Activated naive CD8-positive, alpha-beta T cell treated with anti-CD3 and anti-CD28 coated beads, Interleukin-2, amount 10 ng/mL, durations not matched to agents 7 days and 5 days (primary cell): ENCODE measurements around the gene UBE2D3. TPM values are rescaled to one million over a fixed set of nuclear protein-coding genes. Genes with fewer than 3 reads are reported as not detected.

Experiments used
- ATAC-seq: fragments of 150-1000 bp; cut with Tn5 transposase; one replicate; pipeline ENCODE4 v1.10.0; 2021; ENCODE audit warnings: low read depth, moderate library complexity
- POLR2A ChIA-PET: fragments of 350-600 bp; sonication (Branson Sonifier 250); formaldehyde crosslinking; loops from one replicate; lab custom pipeline; 2021; ENCODE audit warnings: antibody characterized with exemption; lab: Charles Lee
- DNase-seq: peaks from one replicate; pipeline ENCODE4 v3.0.0; 2021
- H3K27ac Mint-ChIP-seq: one replicate; pipeline ENCODE4 v1.8.0; 2022; ENCODE audit warnings: mild to moderate bottlenecking, mixed read lengths
- H3K27me3 Mint-ChIP-seq: one replicate; pipeline ENCODE4 v1.8.0; 2022; ENCODE audit warnings: mild to moderate bottlenecking, moderate library complexity, mixed read lengths
- H3K36me3 Mint-ChIP-seq: one replicate; pipeline ENCODE4 v1.8.0; 2021; ENCODE audit warnings: mild to moderate bottlenecking, mixed read lengths
- H3K4me1 Mint-ChIP-seq: one replicate; pipeline ENCODE4 v1.8.0; 2021; ENCODE audit warnings: mixed read lengths
- H3K4me3 Mint-ChIP-seq: one replicate; pipeline ENCODE4 v1.8.0; 2022; ENCODE audit warnings: mild to moderate bottlenecking, moderate library complexity, mixed read lengths
- H3K9me3 Mint-ChIP-seq: one replicate; pipeline ENCODE4 v1.8.0; 2021; ENCODE audit warnings: mixed read lengths
- total RNA-seq, 2 experiments: library from RNA; stranded (reverse); gene quantifications; one replicate each; pipeline ENCODE4 v1.2.3, GENCODE V29; 2021

Gene UBE2D3
- total RNA-seq, 2 experiments from 2014 or later = 376 to 380 TPM

GRCh38 chr4:102757681-102758080 lies 69.7 kb downstream of the UBE2D3 start:
- Mint-ChIP-seq H3K36me3 (peaks cover 24% of the 10 kb centered on the region), H3K4me1 (peaks cover 35% of the 10 kb centered on the region), H3K4me3 (no peak overlapping the region), H3K27ac (no peak overlapping the region), H3K9me3 (peaks cover 4% of the 10 kb centered on the region), H3K27me3 (no peaks in the 10 kb centered on the region)
- POLR2A ChIA-PET = no interaction called here
- ATAC-seq (no peak), DNase-seq (no peak)

GRCh38 chr4:102754044-102754443 lies 73.3 kb downstream of the UBE2D3 start:
- Mint-ChIP-seq H3K9me3 (peaks cover 4% of the 10 kb centered on the region), H3K4me3 (no peak overlapping the region), H3K4me1 (peaks cover 18% of the 10 kb centered on the region), H3K36me3 (peaks cover 41% of the 10 kb centered on the region), H3K27me3 (no peaks in the 10 kb centered on the region), H3K27ac (no peak overlapping the region)
- DNase-seq (no peak), ATAC-seq (no peak)
- POLR2A ChIA-PET = interaction anchor here (0.7 kb wide), 1 partner anchor 1308 kb away, joined by 6 read pairs; no protein-coding TSS in a partner anchor

GRCh38 chr4:102751941-102752340 lies 75.4 kb downstream of the UBE2D3 start:
- ATAC-seq (no peak), DNase-seq (no peak)
- Mint-ChIP-seq H3K9me3 (peaks cover 4% of the 10 kb centered on the region), H3K4me3 (no peak overlapping the region), H3K27me3 (no peaks in the 10 kb centered on the region), H3K36me3 (peaks cover 34% of the 10 kb centered on the region), H3K4me1 (peaks cover 8% of the 10 kb centered on the region), H3K27ac (no peak overlapping the region)
- POLR2A ChIA-PET = no interaction called here

Other genes with a start within 250 kb of the UBE2D3 start
- 10 to 100 TPM; 23.8 to 27.2 TPM for gene MANBA, start 66.6 kb downstream of the UBE2D3 start, total RNA-seq
- 10 to 100 TPM; 25.2 to 28.5 TPM for gene CISD2, start 41.4 kb upstream of the UBE2D3 start, total RNA-seq
- 1 to 10 TPM; 2.2 to 2.5 TPM for gene SLC9B1, start 192.2 kb upstream of the UBE2D3 start, total RNA-seq
- 10 to 100 TPM; 18.2 to 19.7 TPM for gene SLC9B2, start 249.2 kb upstream of the UBE2D3 start, total RNA-seq